ENCODE results near the gene NADK.
"Not testable (repeated sequence)": the region's sequence is repeated elsewhere in the genome, so short reads cannot be mapped to it uniquely, and the experiment has no call there.

GRCh38 chr1:1728308-1729005, 49.8 kb downstream of the NADK start:
- not testable (repeated sequence) for TF ChIP-seq CTCF, POLR2A (IDR thresholded peaks at IDR 0.05)

Measured in adrenal gland (tissue), 5 donors.